AG09319 (cell line): ENCODE measurements around the gene PRRT4.

ENCODE experiments used
- DNase-seq: peaks from one replicate; pipeline ENCODE4 v3.0.0-alpha.2; 2010; ENCODE audit warnings: low read depth; ENCODE audit errors: extremely low read depth
- TF ChIP-seq, protein P1 (sequence below): IDR thresholded peaks from 2 replicates; pipeline ENCODE4 v1.5.1; 2011; ENCODE audit warnings: low read depth, mild to moderate bottlenecking, inconsistent platforms, low read length, moderate library complexity

Gene PRRT4

GRCh38 chr7:128321044-128321422 lies 40.5 kb downstream of the PRRT4 start:
- no peak for DNase-seq
- TF ChIP-seq, protein P1, sequence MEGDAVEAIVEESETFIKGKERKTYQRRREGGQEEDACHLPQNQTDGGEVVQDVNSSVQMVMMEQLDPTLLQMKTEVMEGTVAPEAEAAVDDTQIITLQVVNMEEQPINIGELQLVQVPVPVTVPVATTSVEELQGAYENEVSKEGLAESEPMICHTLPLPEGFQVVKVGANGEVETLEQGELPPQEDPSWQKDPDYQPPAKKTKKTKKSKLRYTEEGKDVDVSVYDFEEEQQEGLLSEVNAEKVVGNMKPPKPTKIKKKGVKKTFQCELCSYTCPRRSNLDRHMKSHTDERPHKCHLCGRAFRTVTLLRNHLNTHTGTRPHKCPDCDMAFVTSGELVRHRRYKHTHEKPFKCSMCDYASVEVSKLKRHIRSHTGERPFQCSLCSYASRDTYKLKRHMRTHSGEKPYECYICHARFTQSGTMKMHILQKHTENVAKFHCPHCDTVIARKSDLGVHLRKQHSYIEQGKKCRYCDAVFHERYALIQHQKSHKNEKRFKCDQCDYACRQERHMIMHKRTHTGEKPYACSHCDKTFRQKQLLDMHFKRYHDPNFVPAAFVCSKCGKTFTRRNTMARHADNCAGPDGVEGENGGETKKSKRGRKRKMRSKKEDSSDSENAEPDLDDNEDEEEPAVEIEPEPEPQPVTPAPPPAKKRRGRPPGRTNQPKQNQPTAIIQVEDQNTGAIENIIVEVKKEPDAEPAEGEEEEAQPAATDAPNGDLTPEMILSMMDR, result no peak

GRCh38 chr7:128318691-128319090 lies 42.8 kb downstream of the PRRT4 start:
- TF ChIP-seq, protein P1, result no peak
- no peak for DNase-seq

- no peak for DNase-seq
- TF ChIP-seq, protein P1, result no peak
These were observed 50.5 kb downstream of the PRRT4 start for GRCh38 chr7:128311013-128311412.

DNA sequence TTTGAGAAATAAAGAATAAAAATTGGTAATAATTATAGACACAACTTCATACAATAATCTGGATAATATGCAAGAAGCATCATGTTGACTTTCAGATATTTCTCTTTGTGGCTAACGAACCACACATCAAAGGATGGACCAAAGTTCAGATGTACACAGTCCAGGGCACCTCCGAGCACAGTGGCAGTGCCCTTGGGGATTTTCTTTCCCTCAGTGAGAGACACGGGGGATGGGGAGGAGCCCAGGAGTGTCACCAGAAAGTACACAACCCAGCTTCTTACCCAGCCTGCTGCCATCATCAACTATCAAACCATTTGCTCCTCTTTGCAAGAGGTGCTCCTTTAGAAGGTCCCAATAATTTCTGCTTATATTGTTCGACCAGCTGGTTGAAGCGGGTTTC lies 51.0 kb downstream of the PRRT4 start:
- no peak for DNase-seq
- TF ChIP-seq, protein P1, result no peak

DNA sequence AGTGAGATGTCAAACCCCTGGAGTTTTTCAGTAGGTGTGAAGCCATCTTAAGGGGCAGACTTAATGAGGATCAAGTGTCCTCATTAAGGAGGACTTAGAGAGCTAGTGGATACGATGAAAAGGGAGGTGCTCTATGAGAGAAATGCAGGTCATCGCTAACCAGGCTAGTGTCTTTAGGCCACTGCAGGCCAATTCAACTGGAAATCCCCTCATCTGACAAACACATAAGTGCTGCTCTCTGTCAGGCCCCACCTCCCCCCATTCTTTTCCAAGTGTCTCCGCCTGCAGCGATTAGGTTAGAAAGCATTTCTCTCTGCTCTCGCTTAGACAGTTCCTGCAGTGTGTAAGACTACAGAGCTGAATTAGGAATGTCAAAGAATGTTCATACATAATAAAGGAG lies 51.5 kb downstream of the PRRT4 start:
- DNase-seq, result no peak
- TF ChIP-seq, protein P1, result no peak

DNA sequence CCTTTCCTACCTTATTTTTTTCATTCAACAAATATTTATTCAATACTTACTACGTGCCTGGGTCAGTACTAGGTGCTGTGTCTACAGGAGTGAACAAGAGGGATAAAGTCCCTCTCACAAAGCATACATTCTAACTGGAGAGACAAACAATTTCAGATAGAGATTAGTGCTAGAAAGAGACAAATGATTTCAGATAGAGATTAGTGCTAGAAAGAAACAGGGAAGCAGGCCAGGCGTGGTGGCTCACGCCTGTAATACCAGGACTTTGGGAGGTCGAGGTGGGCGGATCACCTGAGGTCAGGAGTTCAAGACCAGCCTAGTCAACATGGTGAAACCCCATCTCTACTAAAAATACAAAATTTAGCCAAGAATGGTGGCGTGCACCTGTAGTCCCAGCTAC lies 52.4 kb downstream of the PRRT4 start:
- TF ChIP-seq, protein P1, result no peak
- DNase-seq, result no peak

- DNase-seq, result no peak
- TF ChIP-seq, protein P1, result no peak
These were observed 54.4 kb downstream of the PRRT4 start for GRCh38 chr7:128307061-128307460.
